ENCODE measurements around the gene VPS13D. TPM values are rescaled to one million over a fixed set of nuclear protein-coding genes. Genes with fewer than 3 reads are reported as not detected.

Gene VPS13D
- total and polyA plus RNA-seq, 9 donors: 19.8 to 59.3 (median 41.8) TPM

- Histone ChIP-seq H3K4me1 (ENCODE audit: insufficient read depth) (peaks cover 6% of the 10 kb centered on the region), H3K36me3 (no peaks in the 10 kb centered on the region), H3K9me3 (no peaks in the 10 kb centered on the region), H3K27ac (no peak overlapping the region), H3K4me3 (no peak overlapping the region), H3K27me3 (no peaks in the 10 kb centered on the region)
- intact Hi-C loops (cut with DNase I): no loop called here
- WGBS, 3 donors: 93 to 98% (median 96%) methylated on average over 1 of the region's 1 CpG
- DNase-seq: no peak
- TF ChIP-seq POLR2A (IDR thresholded peaks at IDR 0.05) (no peak), EP300 (IDR thresholded peaks at IDR 0.05) (no peak)
- TF ChIP-seq, protein P1, sequence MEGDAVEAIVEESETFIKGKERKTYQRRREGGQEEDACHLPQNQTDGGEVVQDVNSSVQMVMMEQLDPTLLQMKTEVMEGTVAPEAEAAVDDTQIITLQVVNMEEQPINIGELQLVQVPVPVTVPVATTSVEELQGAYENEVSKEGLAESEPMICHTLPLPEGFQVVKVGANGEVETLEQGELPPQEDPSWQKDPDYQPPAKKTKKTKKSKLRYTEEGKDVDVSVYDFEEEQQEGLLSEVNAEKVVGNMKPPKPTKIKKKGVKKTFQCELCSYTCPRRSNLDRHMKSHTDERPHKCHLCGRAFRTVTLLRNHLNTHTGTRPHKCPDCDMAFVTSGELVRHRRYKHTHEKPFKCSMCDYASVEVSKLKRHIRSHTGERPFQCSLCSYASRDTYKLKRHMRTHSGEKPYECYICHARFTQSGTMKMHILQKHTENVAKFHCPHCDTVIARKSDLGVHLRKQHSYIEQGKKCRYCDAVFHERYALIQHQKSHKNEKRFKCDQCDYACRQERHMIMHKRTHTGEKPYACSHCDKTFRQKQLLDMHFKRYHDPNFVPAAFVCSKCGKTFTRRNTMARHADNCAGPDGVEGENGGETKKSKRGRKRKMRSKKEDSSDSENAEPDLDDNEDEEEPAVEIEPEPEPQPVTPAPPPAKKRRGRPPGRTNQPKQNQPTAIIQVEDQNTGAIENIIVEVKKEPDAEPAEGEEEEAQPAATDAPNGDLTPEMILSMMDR (IDR thresholded peaks at IDR 0.05): no peak
These were observed 212.4 kb downstream of the VPS13D start for GRCh38 chr1:12442217-12442616.

GRCh38 chr1:12443151-12443550, 213.3 kb downstream of the VPS13D start:
- Histone ChIP-seq H3K4me1 (ENCODE audit: insufficient read depth) (peaks cover 8% of the 10 kb centered on the region), H3K36me3 (no peaks in the 10 kb centered on the region), H3K9me3 (no peaks in the 10 kb centered on the region), H3K27me3 (no peaks in the 10 kb centered on the region), H3K27ac (no peak overlapping the region), H3K4me3 (no peak overlapping the region)
- TF ChIP-seq POLR2A (IDR thresholded peaks at IDR 0.05) (no peak), EP300 (IDR thresholded peaks at IDR 0.05) (no peak)
- TF ChIP-seq, protein P1 (IDR thresholded peaks at IDR 0.05): no peak
- intact Hi-C loops (cut with DNase I): no loop called here
- no peak for DNase-seq

- Histone ChIP-seq H3K4me1 (ENCODE audit: insufficient read depth) (peaks cover 14% of the 10 kb centered on the region), H3K27me3 (no peaks in the 10 kb centered on the region), H3K36me3 (no peaks in the 10 kb centered on the region), H3K9me3 (no peaks in the 10 kb centered on the region), H3K4me3 (no peak overlapping the region), H3K27ac (no peak overlapping the region)
- intact Hi-C loops (cut with DNase I): no loop called here
- DNase-seq: no peak
- TF ChIP-seq EP300 (IDR thresholded peaks at IDR 0.05) (no peak), POLR2A (IDR thresholded peaks at IDR 0.05) (no peak)
- TF ChIP-seq, protein P1 (IDR thresholded peaks at IDR 0.05): no peak
- whole genome bisulfite sequencing, 3 donors: 75 to 85% (median 80%) methylated on average over 4 of the region's 4 CpGs
These were observed 214.6 kb downstream of the VPS13D start for GRCh38 chr1:12444329-12444841.

DNA sequence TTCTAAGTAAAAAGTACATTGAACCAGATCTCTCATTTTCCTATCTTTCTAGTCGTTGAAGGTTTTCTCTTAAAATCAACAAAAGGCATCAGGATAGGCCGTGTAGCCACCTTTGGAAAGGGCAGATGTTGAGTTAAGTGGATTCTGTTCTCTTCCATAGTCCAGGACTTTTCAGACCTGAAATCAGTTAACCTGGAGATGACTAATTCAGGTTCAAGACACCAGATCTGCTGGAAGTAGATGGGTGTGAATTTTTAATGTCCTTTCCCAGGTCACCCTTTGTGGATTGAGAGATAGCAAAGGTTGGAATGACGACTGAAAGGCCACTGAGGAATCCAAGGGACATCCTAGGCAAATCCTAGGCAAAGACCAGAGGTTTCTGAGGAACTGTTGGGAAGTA, 215.4 kb downstream of the VPS13D start:
- Histone ChIP-seq H3K4me3 (no peak overlapping the region), H3K9me3 (no peaks in the 10 kb centered on the region), H3K4me1 (ENCODE audit: insufficient read depth) (peaks cover 20% of the 10 kb centered on the region), H3K27ac (no peak overlapping the region), H3K36me3 (no peaks in the 10 kb centered on the region), H3K27me3 (no peaks in the 10 kb centered on the region)
- WGBS, 3 donors: 74 to 85% (median 85%) methylated on average over 3 of the region's 3 CpGs
- intact Hi-C loops (cut with DNase I): no loop called here
- no peak for DNase-seq
- TF ChIP-seq POLR2A (IDR thresholded peaks at IDR 0.05) (no peak), EP300 (IDR thresholded peaks at IDR 0.05) (no peak)
- TF ChIP-seq, protein P1 (IDR thresholded peaks at IDR 0.05): no peak

All from ovary (tissue), 9 donors.